GM18873 (cell line): ENCODE results near the gene MAL.
"Not testable (repeated sequence)": the region's sequence is repeated elsewhere in the genome, so short reads cannot be mapped to it uniquely, and the experiment has no call there.

Source experiments
- ATAC-seq: cut with Tn5 transposase; IDR thresholded peaks from one replicate; pipeline ENCODE4 v1.9.1; 2021; ENCODE audit warnings: mild to moderate bottlenecking, moderate library complexity, moderate number of reproducible peaks; ENCODE audit not compliant: unreplicated experiment, low FRiP score

Gene MAL

GRCh38 chr2:95077861-95078603 is 52.5 kb downstream of the MAL start:
- ATAC-seq: no peak

DNA sequence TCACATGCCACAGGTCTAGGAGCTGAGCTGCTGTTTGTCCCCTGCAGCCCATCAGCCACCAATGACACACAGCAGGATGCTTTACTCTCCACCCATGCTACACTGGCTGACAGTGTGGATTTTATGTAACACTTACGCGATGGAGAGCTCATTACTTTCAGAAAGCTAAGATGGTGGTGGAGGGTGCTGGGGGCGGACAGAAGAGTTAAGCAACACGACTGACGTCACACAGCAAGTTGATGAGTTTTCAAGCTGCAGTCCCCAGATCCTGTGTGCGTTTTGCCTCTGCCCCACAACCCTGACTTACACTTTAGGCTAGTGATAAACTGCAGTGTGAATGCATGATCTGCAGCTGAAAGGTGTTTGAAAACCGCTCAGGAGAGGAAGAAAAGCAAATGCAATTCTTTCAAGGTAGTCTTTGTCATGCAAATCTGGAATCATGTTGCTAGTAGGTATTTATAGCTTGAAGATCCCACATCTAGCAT is 53.7 kb downstream of the MAL start:
- ATAC-seq: no peak

DNA sequence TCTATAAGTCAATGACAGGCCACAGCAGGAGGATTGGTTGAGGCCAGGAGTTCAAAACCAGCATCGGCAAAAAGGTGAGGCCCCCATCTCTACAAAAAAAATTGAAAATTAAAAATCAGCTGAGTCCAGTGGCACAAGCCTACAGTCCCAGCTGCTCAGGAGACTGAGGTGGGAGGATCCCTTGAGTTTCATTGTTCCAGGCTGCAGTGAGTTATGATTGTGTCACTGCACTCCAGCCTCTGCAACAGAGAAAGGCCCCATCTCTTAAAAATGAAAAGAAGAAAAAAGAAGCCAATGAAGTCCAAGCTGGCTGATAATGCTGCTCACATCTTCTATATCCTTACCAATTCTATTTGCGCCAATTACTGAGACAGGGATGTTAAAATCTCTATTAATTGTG is 57.0 kb downstream of the MAL start:
- no peak for ATAC-seq

GRCh38 chr2:95086017-95086416 is 60.5 kb downstream of the MAL start:
- no peak for ATAC-seq

DNA sequence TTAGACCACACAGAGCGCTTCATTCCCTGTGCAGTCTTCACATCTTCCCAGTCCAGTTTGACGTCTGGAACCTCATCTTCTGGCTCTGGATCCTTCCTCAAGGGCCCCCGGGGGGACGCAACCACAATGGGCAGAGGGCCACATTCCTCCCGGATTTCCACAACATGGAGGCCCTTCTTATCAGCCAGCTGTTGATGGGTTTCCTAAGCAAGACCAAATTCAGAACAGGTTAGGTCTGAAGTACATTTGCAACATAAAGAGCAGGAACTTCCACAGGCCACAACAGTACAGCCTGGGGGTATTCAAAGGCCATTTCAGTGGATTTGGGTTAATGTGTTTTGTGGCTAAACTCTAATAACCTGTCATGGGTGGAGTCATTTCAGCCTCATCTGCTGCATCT is 61.9 kb downstream of the MAL start:
- no peak for ATAC-seq

GRCh38 chr2:95091885-95092555 is 66.5 kb downstream of the MAL start:
- no peak for ATAC-seq

DNA sequence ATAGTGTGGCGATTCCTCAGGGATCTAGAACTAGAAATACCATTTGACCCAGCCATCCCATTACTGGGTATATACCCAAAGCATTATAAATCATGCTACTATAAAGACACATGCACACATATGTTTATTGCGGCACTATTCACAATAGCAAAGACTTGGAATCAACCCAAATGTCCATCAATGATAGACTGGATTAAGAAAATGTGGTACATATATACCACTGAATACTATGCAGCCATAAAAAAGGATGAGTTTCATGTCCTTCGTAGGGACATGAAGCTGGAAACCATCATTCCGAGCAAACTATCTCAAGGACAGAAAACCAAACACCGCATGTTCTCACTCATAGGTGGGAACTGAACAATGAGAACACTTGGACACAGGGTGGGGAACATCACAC is 72.8 kb downstream of the MAL start:
- not testable (repeated sequence) for ATAC-seq

DNA sequence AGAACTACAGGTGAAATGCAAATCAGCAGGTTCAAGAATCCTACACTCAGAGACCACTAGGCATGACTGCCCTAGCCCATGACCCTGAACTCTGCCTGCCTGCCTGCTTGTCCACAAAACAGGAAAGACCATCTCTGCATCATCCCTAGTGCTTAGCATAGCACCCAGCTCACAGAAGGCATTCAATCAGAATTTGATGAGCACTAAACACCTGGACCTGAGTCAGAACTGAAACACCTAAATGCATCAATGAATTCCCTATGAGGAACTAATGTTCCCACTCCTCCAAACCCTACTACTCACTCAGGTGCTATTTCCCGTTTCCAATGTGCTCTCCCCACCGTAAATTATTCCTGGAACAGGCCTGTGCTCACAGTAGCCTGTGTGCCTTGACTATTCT is 74.4 kb downstream of the MAL start:
- no peak for ATAC-seq
